PC-9 (cell line): ENCODE measurements around the gene PDE4D. TPM values are rescaled to one million over a fixed set of nuclear protein-coding genes. Genes with fewer than 3 reads are reported as not detected.

Source experiments
- BruUV-seq: library from RNA; stranded (reverse); fragments of 400-500 nt; replicated peaks from 2 replicates; lab custom pipeline; 2021; lab: Mats Ljungman, UMichigan
- CTCF ChIA-PET: fragments of 300-600 bp; sonication (Branson Sonifier 250); formaldehyde crosslinking; loops from one replicate; lab custom pipeline; 2022; ENCODE audit warnings: antibody characterized with exemption; lab: Charles Lee
- POLR2A ChIA-PET: fragments of 300-600 bp; sonication (Branson Sonifier 250); formaldehyde crosslinking; loops from one replicate; lab custom pipeline; 2022; ENCODE audit warnings: antibody characterized with exemption; ENCODE audit not compliant: unreplicated experiment; lab: Charles Lee
- DNase-seq, 2 experiments: peaks; one replicate each; pipeline versions ENCODE4 v3.0.0 to v3.0.0-alpha.2; 2015 to 2022; ENCODE audit warnings: mixed read lengths in 1 of 2
- H2AFZ ChIP-seq: fragments of 200-600 bp; sonication (generic); 2 replicates; pipeline ENCODE4 v1.8.1; 2017; ENCODE audit warnings: antibody characterized with exemption
- H3F3A ChIP-seq: fragments of 200-600 bp; sonication (generic); 2 replicates; pipeline ENCODE4 v1.8.1; 2017; ENCODE audit warnings: antibody characterized with exemption, mild to moderate bottlenecking, low read depth; ENCODE audit not compliant: insufficient read depth
- H3K27ac ChIP-seq: fragments of 200-600 bp; sonication (generic); 2 replicates; pipeline ENCODE4 v1.6.1; 2016; ENCODE audit warnings: mixed run types
- H3K27me3 ChIP-seq: fragments of 200-600 bp; sonication (generic); 2 replicates; pipeline ENCODE4 v1.6.1; 2016; ENCODE audit warnings: low read depth, mixed run types; ENCODE audit not compliant: insufficient read depth
- H3K36me3 ChIP-seq: fragments of 200-600 bp; sonication (generic); 2 replicates; pipeline ENCODE4 v1.6.1; 2016; ENCODE audit warnings: low read depth, mixed run types
- H3K4me1 ChIP-seq: fragments of 200-600 bp; sonication (generic); replicated peaks from 2 replicates; pipeline ENCODE4 v1.6.1; 2016; ENCODE audit warnings: mixed run types; ENCODE audit not compliant: insufficient read depth
- H3K4me2 ChIP-seq: fragments of 200-600 bp; sonication (generic); 2 replicates; pipeline ENCODE4 v1.6.1; 2017; ENCODE audit warnings: mixed run types
- H3K4me3 ChIP-seq: fragments of 200-600 bp; sonication (generic); 2 replicates; pipeline ENCODE4 v1.6.1; 2016; ENCODE audit warnings: mixed run types
- H3K79me2 ChIP-seq: fragments of 200-600 bp; sonication (generic); 2 replicates; pipeline ENCODE4 v1.6.1; 2017; ENCODE audit warnings: low read depth, mixed run types
- H3K9me2 ChIP-seq: fragments of 200-600 bp; sonication (generic); 2 replicates; pipeline ENCODE4 v1.8.1; 2017; ENCODE audit warnings: mild to moderate bottlenecking; ENCODE audit not compliant: insufficient read depth
- H3K9me3 ChIP-seq: fragments of 200-600 bp; sonication (generic); 2 replicates; pipeline ENCODE4 v1.8.1; 2016; ENCODE audit warnings: low read depth; ENCODE audit not compliant: insufficient read depth
- H4K20me1 ChIP-seq: fragments of 200-600 bp; sonication (generic); 2 replicates; pipeline ENCODE4 v1.8.1; 2017; ENCODE audit not compliant: insufficient read depth
- CTCF ChIP-seq: fragments of 200-600 bp; sonication (generic); conservative IDR thresholded peaks from 2 replicates; pipeline ENCODE4 v1.6.1; 2017; ENCODE audit warnings: mixed run types, antibody characterized with exemption, mild to moderate bottlenecking, moderate library complexity
- EZH2 ChIP-seq: fragments of 200-600 bp; sonication (generic); IDR thresholded peaks from 2 replicates; pipeline ENCODE4 v1.8.0; 2017; ENCODE audit warnings: antibody characterized with exemption, low read depth
- intact Hi-C: fragments of 100-400 bp; cut with micrococcal nuclease; formaldehyde crosslinking; loops from one replicate; pipeline ENCODE4 v1.10.0; 2022; ENCODE audit not compliant: unreplicated experiment
- total RNA-seq: library from RNA; stranded (reverse); gene quantifications from 2 replicates; pipeline ENCODE4 v1.2.3, GENCODE V29; 2021

Gene PDE4D
- total RNA-seq, 1 experiment from 2014 or later: 9.8 TPM

- CTCF ChIA-PET: no interaction called here
Observed at GRCh38 chr5:59238126-59238902, 655.2 kb downstream of the PDE4D start.

GRCh38 chr5:59236986-59237385 is 656.5 kb downstream of the PDE4D start:
- DNase-seq: no peak
- H4K20me1 ChIP-seq: no peaks in the 10 kb centered on the region
- CTCF ChIA-PET: interaction anchor here (0.6 kb wide), 1 partner anchor 104 kb away, joined by 3 read pairs; no protein-coding TSS in a partner anchor
- POLR2A ChIA-PET: interaction anchor here (0.6 kb wide), 1 partner anchor 501 kb away, joined by 5 read pairs; no protein-coding TSS in a partner anchor
- no peak overlapping the region for H2AFZ ChIP-seq
- BruUV-seq: no TSS peak
- intact Hi-C loops: no loop called here
- H3F3A ChIP-seq: no peaks in the 10 kb centered on the region
- H3K9me3 ChIP-seq: no peaks in the 10 kb centered on the region
- no peak overlapping the region for H3K4me2 ChIP-seq
- H3K4me3 ChIP-seq: no peak overlapping the region
- no peaks in the 10 kb centered on the region for H3K9me2 ChIP-seq
- H3K79me2 ChIP-seq: no peaks in the 10 kb centered on the region
- H3K36me3 ChIP-seq: no peaks in the 10 kb centered on the region
- TF ChIP-seq EZH2 (no peak), CTCF (no peak)
- no peak overlapping the region for H3K27ac ChIP-seq
- H3K27me3 ChIP-seq: no peaks in the 10 kb centered on the region
- H3K4me1 ChIP-seq: peaks cover 9% of the 10 kb centered on the region

More at GRCh38 chr5:59238126-59238902, 655.2 kb downstream of the PDE4D start:
- H2AFZ ChIP-seq: no peak overlapping the region
- no peak for DNase-seq
- H3K9me3 ChIP-seq: no peaks in the 10 kb centered on the region
- H4K20me1 ChIP-seq: no peaks in the 10 kb centered on the region
- intact Hi-C loops: no loop called here
- peaks cover 9% of the 10 kb centered on the region for H3K4me1 ChIP-seq
- no peaks in the 10 kb centered on the region for H3K9me2 ChIP-seq
- no peaks in the 10 kb centered on the region for H3K27me3 ChIP-seq
- H3K4me3 ChIP-seq: no peak overlapping the region
- H3K36me3 ChIP-seq: no peaks in the 10 kb centered on the region
- H3K27ac ChIP-seq: no peak overlapping the region
- no peak overlapping the region for H3K4me2 ChIP-seq
- TF ChIP-seq CTCF: no peak
- no peak for TF ChIP-seq EZH2
- no peaks in the 10 kb centered on the region for H3F3A ChIP-seq
- H3K79me2 ChIP-seq: no peaks in the 10 kb centered on the region
- no TSS peak for BruUV-seq
- POLR2A ChIA-PET: no interaction called here

GRCh38 chr5:59236448-59236847 is 657.1 kb downstream of the PDE4D start:
- Histone ChIP-seq H3K27me3 (no peaks in the 10 kb centered on the region), H4K20me1 (no peaks in the 10 kb centered on the region), H3K4me1 (peaks cover 9% of the 10 kb centered on the region), H2AFZ (no peak overlapping the region), H3K9me3 (no peaks in the 10 kb centered on the region), H3K27ac (no peak overlapping the region), H3K36me3 (no peaks in the 10 kb centered on the region), H3K4me3 (no peak overlapping the region), H3K9me2 (no peaks in the 10 kb centered on the region), H3K79me2 (no peaks in the 10 kb centered on the region), H3K4me2 (no peak overlapping the region), H3F3A (no peaks in the 10 kb centered on the region)
- intact Hi-C loops: no loop called here
- DNase-seq: no peak
- ChIA-PET CTCF (no interaction called here), POLR2A (no interaction called here)
- no TSS peak for BruUV-seq
- TF ChIP-seq CTCF: no peak
- no peak for TF ChIP-seq EZH2
